Dermis microvascular lymphatic vessel endothelial cell (primary cell): ENCODE measurements around the gene BANP. TPM values are rescaled to one million over a fixed set of nuclear protein-coding genes. Genes with fewer than 3 reads are reported as not detected.
"Not testable (repeated sequence)": the region's sequence is repeated elsewhere in the genome, so short reads cannot be mapped to it uniquely, and the experiment has no call there.

Experiments
- DNase-seq, 2 donors: peaks; one replicate each; pipeline versions ENCODE4 v3.0.0 to v3.0.0-alpha.2; 2010; ENCODE audit warnings: low read depth in 2 of 2
- total RNA-seq: library from RNA; depleted of rRNA; stranded (reverse); fragments of >200 nt; gene quantifications from 2 replicates; pipeline ENCODE4 v1.2.1, GENCODE V29; 2014

Gene BANP
- total RNA-seq, 1 donor from 2014 or later = 13.9 TPM

DNA sequence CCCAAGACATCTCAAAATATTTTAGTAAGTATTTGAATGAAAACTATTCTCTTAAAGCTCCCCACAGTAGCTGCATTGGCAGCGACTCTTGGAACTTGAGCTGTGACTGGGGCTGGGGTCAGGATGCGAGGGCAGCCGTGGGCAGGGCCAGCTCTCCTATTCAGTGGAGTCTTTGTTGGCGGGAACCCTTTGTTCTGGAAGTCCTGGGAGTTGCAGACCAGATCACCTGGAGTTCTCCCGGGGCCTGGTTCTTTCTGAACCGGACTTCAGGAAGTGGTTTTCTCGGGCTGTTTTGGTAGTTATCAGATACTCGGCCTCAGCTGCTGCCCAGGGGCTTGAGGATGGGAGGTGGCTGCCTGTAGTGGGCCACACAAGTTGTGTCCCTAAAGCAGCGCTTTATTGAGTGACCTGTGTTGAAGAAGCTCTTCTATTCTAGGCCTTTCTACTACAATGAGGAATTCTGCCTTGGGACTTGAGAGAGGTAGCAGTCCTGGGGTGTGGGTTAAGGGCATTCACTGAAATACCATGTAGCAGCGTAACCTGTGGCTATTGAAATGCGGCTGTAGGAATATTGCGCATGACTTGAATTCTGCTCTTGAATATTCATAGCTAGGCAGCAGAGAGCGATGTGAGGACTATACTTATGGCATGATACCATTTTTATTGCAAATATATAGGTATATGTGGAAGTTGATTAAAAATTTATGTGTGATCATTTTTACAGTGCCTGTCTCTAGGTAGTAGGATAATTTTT is 77.1 kb downstream of the BANP start:
- DNase-seq = not testable (repeated sequence)

DNA sequence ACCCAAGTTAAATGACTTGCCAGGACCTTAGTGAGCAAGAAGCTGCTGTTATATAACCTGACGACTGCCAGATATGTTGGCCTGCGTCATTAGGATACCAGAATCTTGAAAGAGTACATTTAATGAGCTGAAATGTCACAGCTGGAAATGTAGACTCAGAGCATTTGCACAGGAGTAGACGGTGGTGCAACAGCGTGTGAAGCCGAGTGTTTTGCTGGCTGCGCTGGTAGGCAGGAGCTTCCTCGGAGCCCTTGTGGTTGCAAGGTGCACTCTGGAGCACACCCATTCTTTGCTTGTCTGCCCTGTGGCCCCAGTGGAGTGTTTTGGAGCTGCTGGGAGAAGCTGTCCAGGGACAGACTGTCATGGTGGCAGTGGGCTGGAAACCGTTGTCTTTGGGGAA is 79.3 kb downstream of the BANP start:
- no peak for DNase-seq

DNA sequence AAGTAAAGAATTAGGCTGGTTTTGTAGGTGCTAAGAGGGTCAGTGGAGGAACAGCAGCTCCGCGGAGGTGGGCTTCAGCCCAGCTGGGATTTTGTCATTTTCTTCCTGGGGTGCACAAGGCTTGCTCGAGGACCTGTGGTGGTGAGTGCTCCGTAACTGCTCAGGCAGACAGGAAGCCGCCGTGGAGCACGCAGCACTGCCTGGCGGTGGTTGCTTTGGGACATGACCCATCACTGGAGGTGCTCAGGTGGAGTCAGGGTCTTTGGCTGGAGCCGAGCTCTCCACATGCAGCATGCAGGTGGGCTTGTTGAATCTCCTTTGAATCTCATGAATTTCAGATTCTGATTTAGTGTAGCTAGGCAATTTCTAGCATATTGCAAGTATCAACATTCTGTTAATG is 79.7 kb downstream of the BANP start:
- DNase-seq = not testable (repeated sequence)

DNA sequence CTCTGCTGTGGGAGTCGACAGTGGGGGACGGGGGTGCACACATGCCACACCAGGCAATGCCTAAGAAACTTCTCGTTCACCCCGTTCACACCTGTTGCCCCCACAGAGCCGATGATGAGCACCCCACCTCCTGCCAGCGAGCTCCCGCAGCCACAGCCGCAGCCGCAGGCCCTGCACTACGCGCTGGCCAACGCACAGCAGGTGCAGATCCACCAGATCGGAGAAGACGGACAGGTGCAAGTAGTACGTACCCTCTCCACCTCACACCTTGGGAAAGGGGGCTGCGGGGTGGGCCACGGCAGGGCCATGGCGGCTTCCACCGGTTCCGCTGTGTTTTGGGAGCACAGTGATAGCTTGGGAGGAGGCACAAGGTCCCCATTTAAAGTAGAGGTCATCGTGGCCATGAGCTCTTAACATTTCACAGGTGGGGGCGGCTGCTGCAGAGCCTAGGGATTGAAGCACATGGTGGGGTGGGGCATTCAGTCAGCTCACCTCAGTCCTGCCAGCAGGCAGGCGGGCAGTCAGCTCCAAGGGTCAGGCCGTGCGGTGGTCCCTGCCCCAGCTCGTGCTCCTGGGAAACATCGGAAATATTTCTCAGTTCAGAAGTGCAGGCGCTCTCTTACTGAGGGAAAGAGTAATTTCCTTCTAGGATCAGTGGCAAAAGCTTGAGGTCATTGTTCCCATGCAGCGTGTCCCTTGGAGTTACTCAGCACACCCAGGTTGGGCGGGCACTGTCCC is 81.9 kb downstream of the BANP start:
- DNase-seq = not testable (repeated sequence)

DNA sequence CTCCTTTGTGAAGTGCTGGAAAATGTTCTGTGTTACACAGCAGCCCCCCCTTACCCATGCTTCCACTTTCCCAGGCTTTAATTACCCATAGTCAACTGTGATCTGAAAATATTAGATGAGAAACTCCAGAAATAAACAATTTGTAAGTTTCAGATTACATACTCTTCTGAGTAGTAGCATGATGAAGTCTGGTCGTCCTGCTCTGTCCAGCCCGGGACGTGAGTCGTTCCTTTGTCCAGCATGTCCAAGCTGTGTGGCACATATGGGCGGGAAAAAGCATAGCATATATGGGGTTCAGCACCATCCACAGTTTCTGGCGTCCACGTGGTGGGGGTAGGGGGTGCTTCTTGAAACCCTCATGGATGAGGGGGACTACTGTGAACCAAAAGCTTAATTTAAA is 83.5 kb downstream of the BANP start:
- DNase-seq = no peak

DNA sequence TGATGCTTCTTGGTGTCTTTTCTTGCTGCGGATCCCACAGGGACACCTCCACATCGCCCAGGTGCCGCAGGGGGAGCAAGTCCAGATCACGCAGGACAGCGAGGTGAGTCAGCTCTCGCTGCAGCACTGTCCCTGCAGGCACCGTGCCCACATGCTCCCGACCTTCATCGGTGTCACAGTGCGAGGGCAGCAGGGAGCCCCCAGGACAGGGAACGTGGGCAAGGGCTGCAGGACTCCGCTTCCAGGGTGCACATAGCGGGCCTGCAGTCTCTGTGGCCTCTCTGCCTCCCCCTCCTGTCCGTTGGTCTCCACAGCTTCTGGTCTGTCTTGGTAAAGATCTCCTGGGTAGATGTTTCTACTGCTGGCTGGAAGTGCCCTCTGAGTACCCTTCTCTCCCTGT is 84.1 kb downstream of the BANP start:
- DNase-seq = no peak

DNA sequence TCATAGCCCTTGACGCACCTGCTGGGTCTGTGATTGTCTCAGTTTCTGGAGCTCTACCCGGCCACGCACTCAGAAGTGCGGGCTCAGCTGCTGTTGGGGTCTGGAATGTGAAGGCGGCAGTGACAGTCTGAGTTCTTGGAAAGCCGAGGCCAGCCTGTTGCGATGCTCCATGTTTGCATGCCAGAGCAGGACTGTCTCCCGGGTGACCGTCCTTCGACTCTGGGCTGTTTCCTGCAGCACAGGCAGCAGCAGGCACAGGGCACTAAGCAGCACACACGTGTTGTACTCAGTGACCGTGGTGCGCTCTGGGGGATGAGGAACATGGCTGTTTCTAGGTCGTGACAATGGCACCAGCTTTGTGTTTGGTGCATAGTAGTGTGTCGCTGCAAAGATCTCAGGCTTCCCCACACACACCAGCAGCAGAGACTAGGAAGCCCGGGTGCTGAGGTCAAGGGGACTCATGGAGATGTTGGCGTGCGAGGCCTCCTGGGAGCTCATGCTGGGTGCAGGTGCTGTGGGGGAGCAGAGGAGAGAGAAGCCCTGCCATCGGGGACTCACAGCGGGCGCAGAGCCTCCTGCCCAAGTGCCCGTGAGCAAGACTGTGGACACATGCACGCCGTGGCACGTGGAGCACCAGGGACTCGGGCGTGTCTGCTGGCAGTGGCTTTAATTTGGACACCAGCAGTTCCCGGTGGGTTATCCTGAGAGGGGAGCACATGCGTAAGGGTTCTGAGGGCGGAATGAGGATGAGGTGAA is 84.8 kb downstream of the BANP start:
- not testable (repeated sequence) for DNase-seq

DNA sequence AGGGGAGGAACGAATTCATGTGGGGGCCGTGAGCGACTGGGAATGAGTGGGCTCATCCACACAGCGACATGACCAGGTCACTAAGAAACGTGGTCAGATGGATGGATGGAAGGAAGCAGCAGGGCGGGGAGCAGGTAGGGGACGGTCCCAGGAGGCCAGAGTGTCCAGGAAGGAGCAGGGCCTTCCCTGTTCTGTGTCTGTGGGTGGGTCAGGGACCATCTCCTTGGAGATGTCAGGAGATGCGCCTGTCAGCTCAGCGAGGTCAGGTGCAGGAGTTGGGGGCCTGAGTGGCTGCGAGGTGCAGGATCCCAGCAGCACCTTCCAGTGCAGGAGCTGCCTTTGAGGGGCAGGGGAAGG is 85.4 kb downstream of the BANP start:
- DNase-seq = not testable (repeated sequence)

DNA sequence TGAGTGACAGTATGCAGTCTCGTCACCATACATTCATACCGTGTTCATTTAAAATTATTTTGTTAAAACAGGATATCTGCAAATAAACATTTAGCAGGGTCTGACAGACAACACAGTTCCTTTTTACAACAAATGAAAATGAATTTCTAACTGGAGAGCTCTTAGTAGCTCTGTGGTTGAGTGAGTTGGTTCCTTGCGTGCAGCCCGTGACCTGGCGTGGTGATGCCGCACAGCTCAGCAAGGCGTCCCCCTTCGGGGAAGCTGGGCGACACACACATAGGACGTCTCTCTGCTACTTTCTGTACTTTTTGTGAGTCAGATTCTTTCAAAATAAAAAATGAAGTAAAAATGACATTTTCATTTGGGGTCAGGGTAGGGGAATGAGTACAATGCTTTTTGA is 86.1 kb downstream of the BANP start:
- DNase-seq = not testable (repeated sequence)

DNA sequence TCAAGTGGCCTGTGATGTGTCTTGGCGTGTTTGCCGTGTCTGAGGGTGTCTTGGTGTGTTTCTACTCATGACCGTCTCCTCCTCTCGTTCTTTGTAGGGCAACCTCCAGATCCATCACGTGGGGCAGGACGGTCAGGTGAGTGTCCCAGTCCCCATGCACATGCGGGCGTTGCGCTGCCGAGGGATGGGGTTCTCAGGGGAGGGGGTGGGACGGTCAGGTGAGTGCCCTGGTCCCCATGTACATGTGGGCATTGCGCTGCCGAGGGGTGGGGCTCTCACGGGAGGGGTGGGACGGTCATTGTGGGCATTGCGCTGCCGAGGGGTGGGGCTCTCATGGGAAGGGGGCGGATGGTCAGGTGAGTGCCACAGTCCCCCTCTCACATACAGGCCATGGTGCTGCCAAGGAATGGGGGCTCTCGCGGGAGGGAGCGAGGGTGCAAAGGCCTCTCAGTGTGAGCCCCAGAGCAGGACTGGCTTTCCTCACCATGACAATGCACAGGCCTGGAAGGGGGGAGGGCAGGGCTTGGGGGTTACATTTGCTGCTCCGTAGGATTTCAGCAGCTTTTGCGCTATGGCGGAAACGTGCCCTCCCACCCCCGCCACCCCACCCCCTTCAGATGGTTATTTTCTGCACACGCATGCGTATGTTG is 86.8 kb downstream of the BANP start:
- DNase-seq = not testable (repeated sequence)

DNA sequence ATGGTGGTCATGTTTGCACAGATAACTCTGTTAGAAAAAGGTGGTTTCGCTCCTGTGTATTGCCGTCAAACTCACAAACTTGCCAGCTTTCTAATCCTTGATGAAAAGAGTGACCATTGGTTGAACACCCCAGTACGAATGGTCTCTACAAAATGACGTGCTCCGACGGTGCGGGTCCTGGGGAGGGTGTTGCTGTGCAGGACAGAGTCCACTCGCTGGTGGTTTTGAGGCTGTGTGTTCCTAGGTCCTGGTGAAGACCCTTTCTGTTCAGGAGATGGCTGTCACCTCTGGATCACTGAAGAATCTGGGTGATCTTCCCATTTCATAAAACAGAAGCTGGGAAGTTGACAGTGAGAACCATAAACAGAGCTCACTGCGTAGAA is 87.3 kb downstream of the BANP start:
- not testable (repeated sequence) for DNase-seq

DNA sequence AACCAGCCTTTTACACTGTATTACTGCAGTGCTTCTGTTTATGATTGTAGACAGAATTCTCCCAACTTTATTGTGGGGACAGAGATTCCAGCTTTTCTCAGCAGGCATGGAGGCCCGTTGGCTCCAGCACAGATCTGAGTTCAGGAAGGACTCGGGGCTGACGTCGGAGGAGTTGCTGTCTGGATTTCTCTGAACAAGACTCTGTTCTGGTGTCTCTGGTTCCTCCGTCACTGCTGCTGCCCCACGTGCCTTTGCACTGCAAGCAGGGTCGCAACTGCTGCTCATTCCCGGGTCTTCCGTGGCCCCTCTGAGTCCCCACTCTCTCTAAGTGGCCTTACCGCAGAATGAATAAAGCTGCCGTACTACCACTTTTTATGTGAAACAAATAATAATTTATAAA is 88.4 kb downstream of the BANP start:
- no peak for DNase-seq

DNA sequence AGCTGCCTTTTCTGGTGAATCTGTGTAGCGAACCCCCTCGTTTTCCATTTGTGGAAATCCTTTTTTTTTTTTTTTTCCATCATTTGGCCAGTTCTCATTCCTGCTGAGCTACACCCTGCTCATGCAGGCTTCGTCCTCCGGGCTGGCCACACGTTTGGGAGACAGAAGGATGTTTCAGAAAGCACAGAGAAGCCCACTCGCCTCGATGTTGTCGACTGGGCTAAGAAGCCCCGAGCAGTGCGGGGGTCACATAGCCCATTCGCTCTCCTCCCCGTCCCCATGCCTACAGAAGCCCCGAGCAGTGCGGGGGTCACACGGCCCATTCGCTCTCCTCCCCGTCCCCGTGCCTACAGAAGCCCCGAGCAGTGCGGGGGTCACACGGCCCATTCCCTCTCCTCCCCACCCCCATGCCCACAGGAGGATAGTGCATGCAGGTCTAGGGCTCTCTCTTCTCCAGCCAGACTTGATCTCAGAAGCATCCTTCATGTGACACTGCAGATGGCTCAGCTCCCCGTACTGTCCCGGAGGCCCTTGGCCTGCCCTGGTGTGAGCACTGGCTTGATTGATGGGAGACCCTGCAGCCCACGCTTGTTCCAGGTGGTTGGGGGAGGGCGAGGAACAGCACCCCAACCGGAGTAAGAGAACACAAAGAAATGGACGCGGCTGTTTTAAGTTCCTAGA is 89.1 kb downstream of the BANP start:
- DNase-seq = not testable (repeated sequence)

DNA sequence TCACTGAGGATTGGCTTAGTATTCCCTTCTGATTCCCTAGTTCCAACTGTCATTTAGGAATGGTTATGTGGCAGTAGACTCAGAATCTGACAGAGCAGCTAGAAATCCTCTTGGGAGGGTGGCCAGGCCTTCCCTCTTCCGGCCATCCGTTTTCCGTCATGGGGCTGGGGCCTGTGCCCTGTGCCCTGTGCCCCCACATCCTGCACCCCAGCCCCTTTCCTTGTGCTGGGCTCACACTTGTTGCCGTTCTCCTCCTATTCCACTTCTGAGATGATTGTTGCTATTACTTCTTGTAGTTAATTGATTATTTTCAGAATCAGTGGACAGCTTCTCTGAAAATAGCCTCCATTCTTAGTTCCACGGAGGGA is 89.6 kb downstream of the BANP start:
- DNase-seq = not testable (repeated sequence)

DNA sequence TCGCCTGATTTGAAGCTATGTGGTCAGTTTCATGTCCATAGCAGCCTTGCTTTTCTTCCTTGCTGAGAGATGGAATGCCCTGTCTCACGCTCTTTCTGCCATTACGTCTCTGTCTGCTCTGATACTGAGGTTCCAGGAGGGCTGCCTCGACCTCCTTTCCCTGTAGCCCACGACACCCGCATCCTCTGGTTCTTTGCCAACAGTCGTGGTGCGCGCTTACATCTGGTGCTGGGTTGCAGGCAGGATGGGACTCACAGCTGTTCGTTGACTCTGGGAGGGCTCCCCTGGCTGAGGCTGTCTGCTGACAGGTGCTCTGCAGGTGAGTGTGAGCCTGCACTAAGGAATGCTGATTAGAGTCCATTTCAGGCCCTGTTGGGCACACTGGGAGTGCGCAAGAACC is 90.3 kb downstream of the BANP start:
- not testable (repeated sequence) for DNase-seq

DNA sequence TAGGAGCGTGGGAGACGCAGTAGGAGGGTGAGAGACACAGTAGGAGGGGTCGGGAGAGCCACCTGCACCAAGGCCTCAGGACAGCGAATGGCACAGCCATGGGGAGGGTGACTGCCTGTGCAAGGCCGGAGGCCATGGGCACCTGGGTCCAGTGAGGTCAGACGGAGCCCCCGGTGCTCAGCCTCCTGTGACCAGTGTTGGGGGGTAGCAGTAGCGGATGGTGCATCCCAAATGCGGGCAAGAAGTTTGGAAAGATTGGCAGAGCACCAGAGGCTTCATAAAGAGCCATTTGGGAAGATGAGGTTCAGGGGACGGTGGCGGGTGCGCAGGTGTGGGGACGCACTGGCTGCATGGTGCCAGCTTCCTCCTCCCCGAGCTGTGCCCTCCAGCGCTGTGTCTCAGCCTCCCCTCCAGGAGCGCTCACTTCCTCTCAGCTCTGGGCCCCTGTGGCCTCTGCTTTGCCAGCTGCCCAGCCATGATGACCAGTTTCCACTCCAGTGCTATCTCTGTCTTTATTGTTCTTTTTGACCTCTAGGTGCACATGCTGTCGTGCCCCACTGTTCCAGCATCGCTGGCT is 90.8 kb downstream of the BANP start:
- not testable (repeated sequence) for DNase-seq

DNA sequence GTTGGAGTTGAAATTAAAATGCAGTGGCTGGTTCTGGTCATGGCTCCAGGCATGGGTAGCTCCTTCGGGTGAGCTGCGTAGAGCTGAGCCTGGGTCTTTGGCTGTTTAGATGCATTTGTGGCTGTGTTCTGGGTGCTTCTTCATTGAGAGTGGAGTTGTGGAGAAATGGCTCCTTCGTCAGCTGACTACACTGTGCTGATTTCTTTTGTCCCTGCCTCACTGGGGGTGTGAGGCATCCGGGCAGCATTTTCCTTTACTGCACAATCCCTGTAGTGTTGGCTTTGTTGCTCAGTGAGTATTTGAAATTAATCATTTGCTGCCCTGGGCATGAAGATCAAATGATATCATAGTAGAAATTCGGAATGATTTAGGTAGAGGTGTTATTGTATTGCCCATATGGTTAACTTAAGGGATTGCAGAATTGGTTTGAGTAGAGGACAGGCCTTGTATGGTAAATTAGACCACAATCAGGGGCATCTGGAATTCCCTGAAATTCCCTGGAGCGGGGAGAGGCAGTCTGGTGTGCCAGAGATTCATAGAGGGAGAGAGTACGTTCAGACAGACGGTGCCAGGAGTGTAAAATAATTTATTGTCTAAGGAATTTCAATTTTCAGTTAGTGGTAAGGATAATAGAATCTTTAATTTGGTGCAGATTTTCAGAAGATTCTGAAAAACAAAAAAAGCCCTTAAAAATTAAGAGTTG is 92.1 kb downstream of the BANP start:
- not testable (repeated sequence) for DNase-seq

DNA sequence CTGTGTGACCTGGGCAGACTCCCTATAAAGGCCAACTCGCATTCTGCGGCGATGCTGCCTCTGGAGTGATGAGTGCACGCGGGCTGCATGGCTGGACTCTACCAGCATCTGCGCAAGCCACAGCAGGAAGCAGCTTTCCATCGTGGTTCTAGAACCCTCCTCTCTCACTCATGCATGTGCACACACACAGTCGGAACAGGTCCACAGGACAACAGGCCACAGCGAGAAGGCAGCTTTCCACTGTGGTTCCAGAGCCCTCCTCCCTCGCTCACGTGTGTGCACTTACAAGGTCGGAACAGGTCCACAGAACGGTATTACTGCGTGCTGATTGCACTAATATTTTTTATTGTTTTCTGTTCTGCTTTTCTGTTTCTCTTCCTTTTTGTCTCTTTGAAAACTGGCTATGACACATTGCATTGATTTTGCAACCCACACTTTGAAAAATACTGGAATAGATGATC is 92.9 kb downstream of the BANP start:
- not testable (repeated sequence) for DNase-seq

DNA sequence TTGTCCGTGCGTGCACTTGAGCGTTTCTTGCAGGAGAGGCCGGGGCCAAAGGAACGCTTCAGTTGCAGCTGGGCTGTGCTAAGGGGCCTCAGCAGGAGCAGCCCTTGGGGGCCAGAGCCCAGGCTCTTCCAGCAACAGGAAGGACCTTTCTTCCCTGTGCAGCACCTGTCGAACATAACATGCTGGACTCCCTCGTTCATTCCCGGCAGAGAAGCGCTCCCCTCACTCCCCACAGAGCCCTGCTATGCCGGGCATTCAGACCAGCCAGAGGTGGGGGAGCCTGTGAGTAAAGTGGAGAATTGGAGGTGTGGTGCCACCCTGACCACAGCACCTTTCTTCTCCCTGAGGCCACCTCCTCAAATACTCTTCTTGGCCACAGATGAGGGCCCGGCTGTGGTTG is 94.1 kb downstream of the BANP start:
- DNase-seq = not testable (repeated sequence)

DNA sequence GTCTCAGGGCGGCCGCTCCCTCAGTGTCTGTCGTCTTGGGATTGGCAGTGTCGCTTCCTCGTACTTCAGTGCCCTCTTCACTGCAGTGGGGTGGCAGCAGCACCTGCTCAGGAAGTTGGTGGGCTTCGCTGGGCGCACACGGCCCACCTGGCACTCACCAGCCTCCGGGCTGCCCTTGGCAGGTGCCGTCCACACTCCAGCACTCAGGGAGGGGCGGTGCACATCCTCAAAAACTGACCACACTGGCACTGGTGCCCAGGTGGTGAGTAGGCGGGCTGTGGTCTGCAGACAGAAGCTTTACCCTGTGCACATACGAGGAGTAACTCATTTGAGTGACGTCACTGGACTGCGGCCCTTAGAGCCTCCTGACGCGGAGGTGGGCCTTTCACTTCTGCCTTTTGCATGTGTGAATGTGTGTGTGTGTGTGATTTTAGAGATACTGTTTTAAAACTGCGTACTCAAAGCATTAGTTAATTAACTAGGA is 94.6 kb downstream of the BANP start:
- DNase-seq = no peak
